BJ (cell line): ENCODE measurements around the gene GPR17. TPM values are rescaled to one million over a fixed set of nuclear protein-coding genes. Genes with fewer than 3 reads are reported as not detected.

Experiments
- CTCF ChIA-PET: fragments of 350-600 bp; formaldehyde crosslinking; extraction: SDS; loops from one replicate; lab custom pipeline; 2021; ENCODE audit warnings: antibody characterized with exemption, inconsistent platforms; lab: Yijun Ruan, JAX
- POLR2A ChIA-PET: fragments of 300-600 bp; sonication (Branson Sonifier 250); formaldehyde crosslinking; extraction: SDS; loops from one replicate; lab custom pipeline; 2021; ENCODE audit warnings: antibody characterized with exemption; lab: Charles Lee
- DNase-seq: peaks from one replicate; pipeline ENCODE4 v3.0.0-alpha.2; 2011; ENCODE audit warnings: low read depth
- H3K27me3 ChIP-seq: 2 replicates; pipeline ENCODE4 v1.6.0; 2011; ENCODE audit warnings: low read length; ENCODE audit not compliant: control insufficient read depth, insufficient read depth
- H3K36me3 ChIP-seq: 2 replicates; pipeline ENCODE4 v1.5.1; 2011; ENCODE audit warnings: low read length; ENCODE audit not compliant: control insufficient read depth, insufficient read depth
- H3K4me3 ChIP-seq: 2 replicates; pipeline ENCODE4 v1.5.1; 2011; ENCODE audit warnings: low read depth, mild to moderate bottlenecking, control low read depth, low read length
- CTCF ChIP-seq: IDR thresholded peaks from 2 replicates; pipeline ENCODE4 v1.5.1; 2011; ENCODE audit warnings: low read depth, mild to moderate bottlenecking, control low read depth, inconsistent platforms, low read length, moderate library complexity; ENCODE audit not compliant: insufficient read depth
- polyA plus RNA-seq: library from polyadenylated mRNA; depleted of rRNA; stranded (reverse); fragments of >200 nt; gene quantifications from 2 replicates; pipeline ENCODE4 v1.2.3, GENCODE V29; 2011

The GPR17 gene
- polyA plus RNA-seq, 1 experiment = not detected

GRCh38 chr2:127624756-127625571 lies 21.0 kb upstream of the GPR17 start:
- H3K36me3 ChIP-seq = no peaks in the 10 kb centered on the region
- CTCF ChIA-PET = no interaction called here
- no peak for TF ChIP-seq CTCF
- no peaks in the 10 kb centered on the region for H3K27me3 ChIP-seq
- no peak for DNase-seq
- no peak overlapping the region for H3K4me3 ChIP-seq
- POLR2A ChIA-PET = no interaction called here

GRCh38 chr2:127625572-127625951 lies 20.4 kb upstream of the GPR17 start:
- TF ChIP-seq CTCF = no peak
- ChIA-PET CTCF (no interaction called here), POLR2A (no interaction called here)
- no peak for DNase-seq
- no peaks in the 10 kb centered on the region for H3K36me3 ChIP-seq
- H3K27me3 ChIP-seq = no peaks in the 10 kb centered on the region
- H3K4me3 ChIP-seq = no peak overlapping the region

- POLR2A ChIA-PET = no interaction called here
- Histone ChIP-seq H3K27me3 (no peaks in the 10 kb centered on the region), H3K36me3 (no peaks in the 10 kb centered on the region), H3K4me3 (no peak overlapping the region)
- CTCF ChIA-PET = interaction anchor here (0.8 kb wide), 1 partner anchor 34 kb away, joined by 3 read pairs; no protein-coding TSS in a partner anchor
- no peak for DNase-seq
- no peak for TF ChIP-seq CTCF
Observed at GRCh38 chr2:127626175-127626574, 19.8 kb upstream of the GPR17 start.

GRCh38 chr2:127626917-127627739 lies 18.8 kb upstream of the GPR17 start:
- DNase-seq = no peak
- no peak for TF ChIP-seq CTCF
- ChIA-PET POLR2A (no interaction called here), CTCF (interaction anchor here (0.6 to 1.1 kb wide), 2 partner anchors 9 to 10 kb away, joined by 3 to 4 read pairs; no protein-coding TSS in a partner anchor)
- H3K4me3 ChIP-seq = no peak overlapping the region
- no peaks in the 10 kb centered on the region for H3K27me3 ChIP-seq
- H3K36me3 ChIP-seq = no peaks in the 10 kb centered on the region
